Stimulated activated CD4-positive, alpha-beta T cell treated with anti-CD3 and anti-CD28 coated beads, Interleukin-2, amount 100 ng/mL, for 4 hours (primary cell): ENCODE measurements around the gene GLRA3.
"Not testable (repeated sequence)": the region's sequence is repeated elsewhere in the genome, so short reads cannot be mapped to it uniquely, and the experiment has no call there.

Experiments used
- DNase-seq: peaks from one replicate; pipeline ENCODE4 v3.0.0-alpha.2; 2020; ENCODE audit warnings: low read depth

GLRA3 gene

DNA sequence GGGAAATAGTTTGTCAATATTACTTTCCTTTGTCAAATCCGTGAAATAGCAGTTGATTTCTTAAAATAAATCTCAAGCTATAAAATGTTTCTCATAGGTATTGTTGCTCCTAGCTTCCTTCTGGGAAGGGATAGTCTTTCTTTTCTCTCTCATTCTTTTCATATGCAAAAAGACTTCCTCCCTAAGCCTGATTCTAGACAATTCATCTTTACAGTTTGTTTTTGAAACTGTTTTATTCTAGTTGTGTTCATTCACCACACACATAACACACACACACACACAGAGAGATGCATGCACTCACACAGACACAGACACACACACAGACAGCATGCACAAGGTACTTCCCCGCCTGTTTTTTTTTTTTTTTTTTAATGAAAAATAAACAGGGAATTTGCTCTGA, 18.2 kb downstream of the GLRA3 start:
- DNase-seq: no peak

DNA sequence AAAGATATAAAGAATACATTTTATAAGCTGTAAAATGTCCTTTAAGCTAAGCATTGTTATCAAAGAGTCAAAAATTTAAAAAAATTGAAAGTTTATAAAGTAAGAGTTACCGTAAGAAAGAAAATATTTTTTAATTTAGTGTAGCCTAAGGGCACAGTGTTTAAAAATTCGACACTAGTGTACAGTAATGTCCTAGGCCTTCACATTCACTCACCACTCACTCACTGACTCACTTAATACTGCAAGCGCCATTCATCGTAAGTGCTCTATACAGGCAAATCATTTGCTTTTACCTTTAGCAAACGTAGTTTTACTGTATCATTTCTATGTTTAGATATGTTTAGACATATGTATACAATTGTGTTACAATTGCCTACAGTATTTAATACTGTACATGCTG, 20.2 kb downstream of the GLRA3 start:
- no peak for DNase-seq

DNA sequence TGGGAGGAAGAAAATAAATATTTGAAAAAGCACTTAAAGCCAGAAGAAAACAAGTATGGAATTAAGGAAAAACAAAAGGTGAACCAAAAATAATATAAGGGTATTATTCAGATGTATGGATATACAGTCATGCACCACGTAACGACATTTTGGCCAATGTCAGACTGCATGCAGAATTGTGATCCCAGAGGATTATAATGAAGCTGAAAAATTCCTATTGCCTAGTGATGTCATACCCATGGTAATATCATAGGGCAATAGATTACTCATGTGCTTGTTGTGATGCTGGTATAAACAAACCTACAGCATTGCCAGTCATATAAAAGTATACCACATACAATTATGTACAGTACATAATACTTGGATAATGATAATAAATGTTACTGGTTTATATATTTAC, 20.9 kb downstream of the GLRA3 start:
- DNase-seq: no peak

DNA sequence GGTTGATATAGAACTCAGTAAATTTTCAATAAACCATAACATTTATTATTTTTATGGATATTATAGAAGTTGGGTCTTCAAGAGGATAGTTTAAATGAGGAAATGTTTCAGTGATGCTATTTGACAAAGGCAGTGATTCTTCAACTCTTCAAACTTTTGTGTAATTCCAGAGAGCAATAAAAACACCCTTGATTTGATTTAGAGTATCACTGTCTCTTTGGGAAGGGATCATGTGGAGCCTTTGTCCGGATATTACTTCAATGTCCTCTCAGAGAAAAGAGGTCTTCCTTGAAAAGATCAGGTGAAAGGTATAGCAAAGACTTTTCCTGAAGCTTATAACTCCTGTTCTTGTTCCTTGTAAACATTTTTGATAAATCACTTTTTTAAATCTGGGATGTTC, 23.3 kb downstream of the GLRA3 start:
- no peak for DNase-seq

DNA sequence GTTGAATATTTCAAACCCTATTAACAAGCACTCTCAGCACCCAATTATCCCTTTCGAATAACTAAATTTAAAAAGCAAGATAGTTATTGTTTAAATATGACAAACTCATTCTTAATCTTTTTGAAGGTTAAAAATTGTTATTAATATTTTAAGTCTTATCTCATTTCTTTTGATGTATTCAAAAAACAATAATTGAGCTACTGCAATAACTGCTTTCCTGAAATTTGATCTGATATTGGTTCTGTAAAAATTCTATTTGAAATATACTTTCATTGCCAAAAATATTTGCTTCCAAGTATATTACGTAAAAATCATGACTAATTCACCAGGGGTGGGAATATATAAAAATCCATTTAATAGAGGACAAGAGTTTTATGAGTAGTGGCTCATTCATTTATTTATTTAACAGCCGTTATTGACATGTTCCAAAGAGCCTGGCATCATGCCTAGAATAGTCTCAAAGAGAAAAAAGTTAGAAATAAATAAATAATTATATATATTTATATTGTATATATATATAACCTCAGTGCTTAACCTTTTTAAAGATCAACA, 34.4 kb downstream of the GLRA3 start:
- DNase-seq: no peak

DNA sequence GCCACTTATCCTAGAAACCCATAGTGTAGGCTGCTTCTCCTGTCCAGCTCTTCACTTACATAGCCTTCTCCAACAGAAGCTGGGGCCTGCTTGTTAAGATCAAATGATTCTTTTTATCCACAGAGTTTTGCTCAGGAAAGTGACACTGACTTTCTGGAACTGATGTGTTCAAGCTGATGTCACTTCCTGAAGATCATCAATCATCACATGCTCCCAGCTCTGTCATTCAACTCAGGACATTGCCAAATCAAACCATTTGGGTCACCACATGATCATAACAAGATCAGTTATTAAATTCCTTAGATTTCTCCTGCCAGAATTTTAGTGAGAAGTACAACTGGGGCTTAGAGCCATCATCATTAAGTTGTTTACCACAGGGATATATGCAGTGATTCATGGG, 39.4 kb downstream of the GLRA3 start:
- DNase-seq: no peak

DNA sequence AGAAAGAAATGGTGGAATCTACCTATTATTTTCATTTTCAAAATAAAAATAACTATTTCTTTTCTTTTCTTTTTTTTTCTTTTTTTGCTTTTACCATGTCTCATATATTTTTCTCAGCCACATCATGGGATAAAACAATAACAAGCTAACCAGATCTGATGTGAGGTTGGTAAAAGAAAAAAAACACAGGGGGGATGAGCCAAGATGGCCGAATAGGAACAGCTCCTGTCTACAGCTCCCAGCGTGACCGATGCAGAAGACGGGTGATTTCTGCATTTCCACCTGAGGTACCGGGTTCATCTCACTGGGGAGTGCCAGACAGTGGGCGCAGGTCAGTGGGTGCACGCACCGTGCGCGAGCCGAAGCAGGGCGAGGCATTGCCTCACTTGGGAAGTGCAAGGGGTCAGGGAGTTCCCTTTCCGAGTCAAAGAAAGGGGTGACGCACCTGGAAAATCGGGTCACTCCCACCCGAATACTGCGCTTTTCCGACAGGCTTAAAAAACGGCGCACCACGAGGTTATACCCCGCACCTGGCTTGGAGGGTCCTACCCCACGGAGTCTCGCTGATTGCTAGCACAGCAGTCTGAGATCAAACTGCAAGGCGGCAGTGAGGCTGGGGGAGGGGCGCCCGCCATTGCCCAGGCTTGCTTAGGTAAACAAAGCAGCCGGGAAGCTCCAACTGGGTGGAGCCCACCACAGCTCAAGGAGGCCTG, 50.6 kb downstream of the GLRA3 start:
- DNase-seq: not testable (repeated sequence)

DNA sequence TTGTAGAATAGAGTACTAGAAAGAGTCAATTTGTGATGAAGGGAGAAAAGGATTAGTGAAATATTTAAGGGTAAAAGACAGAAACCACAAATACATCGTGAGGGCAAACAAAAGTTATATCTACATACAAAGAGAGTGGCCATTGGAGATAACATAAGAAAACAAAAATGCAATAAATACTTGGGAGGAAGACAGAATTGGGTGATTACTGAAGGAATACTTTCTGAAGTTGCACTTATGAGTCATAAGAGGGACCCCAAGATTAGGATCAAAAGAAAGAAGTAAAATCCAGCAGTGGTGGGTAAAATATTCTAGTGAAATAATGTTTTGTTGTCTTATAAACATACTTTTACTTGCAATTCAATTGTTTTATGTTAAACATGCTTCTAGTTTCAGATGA, 53.7 kb downstream of the GLRA3 start:
- no peak for DNase-seq

DNA sequence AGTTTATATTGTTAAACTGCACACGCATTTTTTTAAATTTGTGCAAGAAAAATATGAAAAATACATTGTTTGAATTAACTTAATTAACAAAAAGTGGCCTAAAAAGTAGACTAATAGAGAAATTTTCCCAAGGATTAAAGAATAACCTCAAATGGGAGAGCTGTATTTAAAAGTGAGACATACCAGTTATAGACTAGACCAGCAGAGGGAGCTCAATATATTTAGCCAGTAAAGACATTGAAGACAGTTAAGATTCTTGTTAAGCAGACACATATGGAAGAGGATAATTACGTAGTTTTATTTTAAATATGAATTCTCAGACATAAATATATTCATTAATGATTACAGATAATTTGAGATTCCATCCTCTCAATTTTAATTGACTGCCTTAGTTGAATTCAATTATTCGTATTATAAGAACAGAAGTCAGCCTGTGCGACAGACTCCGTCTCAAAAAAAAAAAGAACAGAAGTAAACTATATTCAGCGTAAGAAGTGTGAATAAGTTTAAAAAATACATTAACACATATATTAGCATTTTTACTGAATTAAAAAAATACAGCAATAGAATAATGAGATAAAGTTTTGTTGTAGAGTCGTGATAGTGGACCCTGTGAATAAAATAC, 64.8 kb downstream of the GLRA3 start:
- DNase-seq: no peak

DNA sequence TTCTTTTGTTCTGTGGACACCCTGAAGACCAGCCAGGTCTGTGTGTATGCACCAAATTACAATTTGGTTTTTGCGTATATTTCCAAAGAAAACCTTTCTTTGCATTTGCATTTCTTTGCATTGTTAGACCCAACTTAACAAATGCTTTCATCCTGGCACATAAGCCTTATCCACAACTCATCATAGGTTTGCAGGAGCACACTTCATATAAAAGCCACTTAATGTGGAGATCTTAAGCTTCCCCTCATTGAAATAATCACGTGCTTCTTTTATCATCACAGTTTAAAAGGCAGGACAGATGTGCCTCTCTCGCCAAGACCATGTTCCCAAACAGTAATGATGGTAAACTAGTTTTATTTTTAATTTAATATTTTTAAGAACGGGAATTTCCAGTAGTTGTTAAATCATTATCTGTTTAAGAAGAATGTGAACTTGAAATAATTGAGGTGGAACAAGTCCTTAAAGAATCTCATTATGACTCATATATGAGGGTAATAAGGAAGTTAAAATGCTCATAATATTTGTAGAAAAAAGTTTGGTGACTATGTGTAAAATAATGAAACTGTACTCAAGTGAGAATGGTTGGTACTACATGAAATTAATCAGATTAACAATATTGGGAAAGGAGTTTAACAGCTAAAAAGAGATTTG, 65.5 kb downstream of the GLRA3 start:
- DNase-seq: no peak

DNA sequence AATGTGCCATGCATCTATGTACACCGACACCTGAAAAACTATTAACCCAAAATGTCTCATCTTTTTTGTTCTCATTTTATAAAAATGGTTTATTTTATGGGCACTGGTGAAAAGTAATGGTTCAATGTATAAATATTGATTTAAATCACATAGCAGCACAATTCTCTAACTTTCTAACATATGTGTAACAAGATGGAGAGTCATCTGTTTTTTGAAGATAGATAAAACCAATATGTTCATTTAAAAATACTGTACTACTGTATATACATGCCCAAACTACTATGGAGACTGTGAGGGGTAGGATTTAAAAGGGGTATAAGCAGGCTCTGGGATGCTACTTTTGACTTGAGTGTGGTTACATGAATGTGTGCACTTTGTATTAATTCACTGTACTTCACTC, 67.6 kb downstream of the GLRA3 start:
- no peak for DNase-seq

DNA sequence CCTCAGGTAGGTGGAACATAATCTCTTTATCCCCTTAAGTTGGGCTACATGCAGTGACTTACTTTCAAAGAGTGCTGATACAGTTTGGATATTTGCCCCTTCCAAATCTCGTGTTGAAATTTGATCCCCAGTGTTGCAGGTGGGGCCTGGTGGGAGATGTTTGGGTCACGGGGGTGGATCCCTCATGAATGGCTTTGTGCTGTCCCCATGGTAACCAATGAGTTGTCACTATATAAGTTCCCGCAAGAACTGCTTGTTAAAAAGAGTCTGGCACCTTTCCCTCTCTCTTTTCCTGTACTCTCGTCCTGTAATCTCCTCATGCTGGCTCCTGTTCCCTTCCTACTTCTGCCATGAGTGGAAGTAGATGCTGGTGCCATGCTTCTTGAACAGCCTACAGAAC, 71.3 kb downstream of the GLRA3 start:
- no peak for DNase-seq

DNA sequence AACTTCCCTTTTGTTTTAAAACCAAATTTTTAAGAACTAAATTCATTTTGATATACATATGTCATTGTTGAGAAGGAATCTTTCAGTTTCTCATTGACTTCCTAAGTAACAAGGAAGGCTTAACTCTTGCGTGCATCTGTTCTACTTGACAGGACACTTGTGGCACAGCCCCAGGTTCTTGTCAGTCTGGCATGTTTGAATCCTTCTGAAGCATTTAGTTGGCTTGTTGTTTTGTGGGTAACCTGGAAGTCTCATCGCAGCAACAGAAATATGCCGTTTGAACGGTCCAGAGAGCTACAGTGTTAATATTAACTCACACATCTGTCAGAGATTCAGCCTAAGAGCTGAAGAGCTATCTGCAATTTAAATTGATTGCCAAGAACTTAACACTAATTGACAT, 76.0 kb downstream of the GLRA3 start:
- no peak for DNase-seq

DNA sequence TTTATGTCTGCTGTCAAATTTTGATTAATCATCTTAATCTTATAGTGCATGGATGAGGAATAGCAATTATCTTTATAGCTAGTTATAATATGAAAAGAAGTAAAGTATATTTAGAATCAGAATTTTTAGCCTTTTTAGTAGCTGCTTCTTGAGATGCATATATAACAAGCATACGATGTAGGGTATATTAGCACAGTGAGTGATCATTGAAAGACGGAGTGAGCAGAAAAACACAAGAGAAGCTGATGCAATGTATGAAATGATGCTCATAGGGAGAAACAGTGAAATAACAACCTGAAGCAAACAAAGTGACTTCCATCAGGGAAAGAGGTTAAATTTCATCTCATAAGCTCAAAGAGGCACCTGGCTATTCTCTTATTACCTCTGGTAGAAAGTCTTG, 77.0 kb downstream of the GLRA3 start:
- DNase-seq: no peak

DNA sequence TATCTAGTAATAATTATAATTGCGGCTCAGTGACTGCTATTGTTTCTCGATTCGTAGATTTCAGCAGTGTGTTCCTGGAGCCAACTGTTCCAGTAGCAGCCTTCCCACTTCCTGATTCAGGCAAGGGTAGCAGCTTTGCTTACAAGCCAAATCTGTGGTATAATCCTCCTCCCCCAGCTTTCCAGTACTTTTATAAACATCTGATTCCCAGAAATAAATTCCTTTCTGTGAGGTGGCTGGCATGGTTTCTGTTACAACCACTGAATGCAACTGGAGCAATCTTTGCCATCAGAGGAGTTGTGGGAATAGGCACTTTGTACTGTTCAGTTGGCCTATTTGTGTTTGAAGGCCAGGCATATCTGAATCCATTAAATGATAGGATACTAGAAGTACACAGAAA, 80.0 kb downstream of the GLRA3 start:
- no peak for DNase-seq

DNA sequence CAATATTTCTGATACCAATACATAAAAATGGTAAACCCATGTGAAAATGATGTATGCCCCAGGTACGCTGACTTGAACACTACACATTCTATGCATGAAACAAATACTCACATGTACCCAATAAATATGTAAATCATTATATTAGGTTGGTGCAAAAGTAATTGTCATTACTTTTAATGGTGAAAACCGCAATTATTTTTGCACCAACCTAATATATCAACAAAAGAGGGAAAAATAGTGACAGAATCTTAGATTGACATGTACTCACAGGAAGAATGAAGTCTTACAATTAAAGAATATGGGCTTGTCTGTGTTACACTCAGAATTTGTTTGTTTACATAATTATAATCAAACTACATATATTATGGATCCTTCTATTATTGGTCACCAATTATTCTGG, 82.3 kb downstream of the GLRA3 start:
- DNase-seq: no peak

DNA sequence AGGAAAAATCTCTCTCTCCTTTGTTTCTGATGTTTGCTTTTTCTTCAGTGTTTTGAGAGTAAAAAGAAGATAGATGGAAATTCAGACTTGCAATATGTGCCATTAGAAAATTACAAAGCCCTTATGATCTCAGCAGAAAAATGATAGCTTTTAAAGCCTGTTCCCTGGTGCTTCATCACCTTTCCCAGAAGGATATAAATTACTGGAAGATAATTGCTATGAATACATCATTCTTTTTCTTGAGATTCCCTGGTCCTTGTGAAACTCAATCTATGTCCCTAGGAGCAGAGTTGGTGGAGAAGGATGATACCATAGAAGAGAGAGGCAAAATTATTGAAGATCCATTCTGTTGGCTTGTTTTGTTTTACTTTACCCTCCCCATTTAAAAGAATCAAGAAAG, 86.5 kb downstream of the GLRA3 start:
- no peak for DNase-seq

DNA sequence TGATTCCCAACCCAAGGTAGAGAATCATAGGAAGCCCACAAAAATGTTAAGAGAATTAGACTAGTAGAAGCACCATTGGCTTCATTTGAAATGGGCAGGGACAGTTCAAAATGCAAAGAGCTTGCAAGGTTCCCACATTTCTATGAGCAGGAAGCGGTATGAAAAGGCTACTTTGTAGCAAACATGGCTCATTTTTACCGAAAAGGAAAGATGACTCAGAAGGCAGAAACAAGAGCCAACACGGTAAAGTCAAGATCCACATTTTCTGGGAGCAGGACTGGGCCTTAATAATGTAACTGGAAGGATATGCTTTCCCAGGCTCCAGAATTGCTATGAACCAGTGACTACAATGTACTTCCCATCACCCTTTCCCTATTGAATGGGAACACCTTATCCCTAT, 89.5 kb downstream of the GLRA3 start:
- DNase-seq: no peak

DNA sequence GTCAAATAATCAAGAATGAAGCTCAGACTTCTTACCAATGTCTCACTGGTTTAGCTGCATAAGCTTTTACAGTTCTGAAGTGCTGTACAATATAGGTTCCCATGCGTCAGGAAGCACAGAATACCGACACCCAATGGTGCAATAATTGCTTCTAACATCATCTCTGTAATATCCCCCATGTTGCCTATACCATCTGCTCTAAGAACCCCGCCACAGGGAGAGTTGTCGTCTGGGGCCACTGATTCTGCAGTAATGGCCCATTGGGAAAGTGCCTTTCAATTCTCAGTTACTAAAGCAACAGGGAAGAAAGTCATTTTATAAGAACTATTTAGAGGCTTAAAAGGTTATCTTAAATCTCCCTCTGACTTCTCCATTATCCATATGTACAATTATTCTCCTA, 94.9 kb downstream of the GLRA3 start:
- no peak for DNase-seq

DNA sequence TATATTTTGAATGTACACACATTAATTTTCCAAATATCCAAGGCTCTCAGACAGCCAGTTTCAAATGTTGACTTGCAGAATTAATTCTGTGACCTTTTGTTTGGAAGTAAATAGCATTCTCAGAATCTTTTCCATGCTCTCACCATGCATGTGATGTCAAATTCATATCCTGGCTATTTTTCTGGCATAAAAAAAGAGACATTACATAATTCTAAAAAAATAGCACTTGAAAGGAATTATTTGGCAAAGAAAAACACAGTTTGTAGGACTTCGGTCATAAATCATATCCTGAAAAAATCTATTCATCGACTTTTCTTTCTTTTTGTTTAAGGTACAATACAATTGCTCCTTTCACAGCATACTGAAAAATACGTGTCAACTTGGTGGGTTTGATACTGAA, 111.2 kb downstream of the GLRA3 start:
- DNase-seq: no peak

DNA sequence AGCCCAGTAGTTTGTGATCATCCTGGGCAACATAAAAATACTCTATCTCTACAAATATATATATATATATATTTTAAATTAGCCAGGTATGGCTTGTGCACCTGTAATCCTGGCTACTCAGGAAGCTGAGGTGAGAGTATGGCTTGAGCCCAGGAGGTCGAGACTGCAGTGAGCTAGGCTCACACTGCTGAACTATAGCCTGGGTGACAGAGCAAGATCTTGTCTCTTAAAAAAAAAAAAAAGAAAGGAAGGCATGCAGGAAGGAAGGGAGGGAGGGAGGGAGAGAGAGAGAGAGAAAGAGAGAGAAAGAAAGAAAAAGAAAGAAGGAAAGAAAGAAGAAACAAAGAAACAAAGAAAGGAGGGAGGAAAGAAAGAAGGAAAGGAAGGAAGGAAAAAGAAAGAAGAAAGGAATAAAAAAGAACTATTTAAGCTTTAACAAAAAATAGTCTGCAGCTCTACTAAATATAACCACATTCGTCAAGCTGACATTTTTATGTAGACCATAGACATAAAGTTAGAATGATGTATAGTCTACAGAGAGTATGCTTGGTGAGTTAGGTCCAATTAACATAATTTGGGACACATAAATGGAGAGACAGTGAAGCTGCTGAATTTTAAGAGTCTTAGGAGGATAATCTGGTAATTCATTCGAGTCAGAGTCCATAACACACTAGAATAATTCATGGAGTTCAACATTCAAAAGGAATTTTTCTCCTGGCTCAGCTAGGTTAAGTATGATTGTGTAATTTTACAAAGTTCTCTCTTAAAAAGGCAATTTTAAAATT, 111.9 kb downstream of the GLRA3 start:
- DNase-seq: no peak

DNA sequence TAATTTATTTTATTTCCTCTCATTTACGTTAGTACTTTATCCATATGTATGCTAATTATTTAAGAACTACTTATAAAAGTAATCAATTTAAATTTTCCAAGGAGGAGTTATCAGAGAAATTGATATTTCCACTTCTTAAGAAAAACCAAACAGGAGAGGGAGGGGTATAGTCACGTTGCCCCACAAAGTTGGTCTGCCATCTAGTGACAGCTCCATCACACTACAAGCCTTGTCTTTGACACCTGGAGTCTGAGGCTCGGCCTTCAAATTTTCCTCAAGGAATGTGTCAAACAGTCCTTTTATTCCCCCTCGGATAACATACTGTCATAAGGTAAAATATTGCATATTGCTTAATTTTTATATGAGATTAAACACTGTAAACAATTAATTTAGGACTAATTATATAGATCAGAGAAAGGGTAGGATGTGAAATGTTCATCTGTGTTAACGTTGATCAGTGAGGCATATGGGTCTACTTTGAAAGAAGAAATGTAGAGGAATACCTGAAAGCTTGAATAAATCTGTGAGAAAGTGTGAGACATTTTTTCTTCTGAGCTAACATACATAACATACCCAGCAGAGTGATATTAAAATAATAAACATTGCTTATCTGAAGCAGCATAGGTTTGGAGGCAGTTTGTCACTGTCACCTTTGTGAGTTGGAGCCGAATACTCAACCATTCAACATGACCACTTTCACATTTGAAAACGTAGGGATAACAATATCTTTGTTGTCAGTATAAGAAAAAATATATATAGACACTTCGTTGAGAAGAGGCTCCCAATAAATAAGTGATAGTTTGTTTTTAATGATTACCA, 114.4 kb downstream of the GLRA3 start:
- no peak for DNase-seq
